ENCODE results near the gene C19orf44. TPM values are rescaled to one million over a fixed set of nuclear protein-coding genes. Genes with fewer than 3 reads are reported as not detected.
"Not testable (repeated sequence)": the region's sequence is repeated elsewhere in the genome, so short reads cannot be mapped to it uniquely, and the experiment has no call there.

Gene C19orf44
- total RNA-seq, 1 experiment from 2014 or later: 9.8 TPM

DNA sequence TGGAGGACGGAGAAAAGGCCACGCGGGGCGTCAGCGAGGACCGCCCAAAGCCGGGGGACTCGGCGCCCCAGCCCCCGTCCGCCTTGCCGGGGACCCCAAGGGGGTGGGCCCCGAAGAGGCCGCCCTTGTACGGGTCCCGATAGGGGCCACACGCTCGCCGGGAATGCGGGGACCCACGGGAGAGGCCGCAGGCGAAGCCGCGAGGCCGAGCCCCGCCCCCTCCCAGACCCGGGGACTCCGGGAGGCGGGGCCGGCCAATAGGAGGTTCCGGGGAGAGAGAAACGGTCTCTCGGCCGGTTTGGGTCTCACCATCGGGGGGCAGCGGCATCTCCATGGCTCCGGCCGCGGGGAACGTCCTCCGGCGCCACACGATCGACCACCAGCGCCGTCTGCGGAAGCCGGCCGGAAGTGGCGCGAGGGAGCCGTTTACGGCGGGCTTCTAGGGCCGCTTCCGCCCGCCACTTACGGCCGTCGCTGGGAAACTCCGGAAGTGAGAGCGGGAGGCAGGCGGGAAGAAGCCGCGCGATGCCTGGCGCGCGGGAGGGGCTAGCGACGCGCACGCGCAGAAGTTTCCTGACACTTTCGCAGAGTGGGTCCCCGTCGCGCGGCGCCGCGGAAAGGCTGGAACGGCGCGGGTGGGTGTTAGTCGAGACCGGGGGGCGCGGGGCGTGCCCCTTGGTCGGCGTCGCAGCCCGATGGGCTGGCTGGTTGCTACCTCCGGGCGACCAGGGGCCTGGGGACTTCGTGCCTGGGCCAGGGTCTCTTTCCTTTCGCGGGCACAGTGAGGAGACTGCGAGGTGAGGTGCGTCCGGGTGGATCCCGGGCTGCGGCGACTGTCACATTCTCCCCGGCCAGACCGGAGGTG, 46.1 kb downstream of the C19orf44 start, which contains the start of gene CHERP:
TSS of gene CHERP (minus strand) at position 393 of the 865 bp plus-strand sequence. CDS start at position 334, 59 bp downstream.
- H3K36me3 ChIP-seq: peaks cover 47% of the 10 kb centered on the region
- peak; percentile 97 for DNase-seq
- peaks cover 5% of the 10 kb centered on the region; the same call in 1 of the 2 replicates for H3K9me3 ChIP-seq
- H3K4me3 ChIP-seq: peak within 1 kb of the TSS; percentile 99
- no peaks in the 10 kb centered on the region for H3K27me3 ChIP-seq

DNA sequence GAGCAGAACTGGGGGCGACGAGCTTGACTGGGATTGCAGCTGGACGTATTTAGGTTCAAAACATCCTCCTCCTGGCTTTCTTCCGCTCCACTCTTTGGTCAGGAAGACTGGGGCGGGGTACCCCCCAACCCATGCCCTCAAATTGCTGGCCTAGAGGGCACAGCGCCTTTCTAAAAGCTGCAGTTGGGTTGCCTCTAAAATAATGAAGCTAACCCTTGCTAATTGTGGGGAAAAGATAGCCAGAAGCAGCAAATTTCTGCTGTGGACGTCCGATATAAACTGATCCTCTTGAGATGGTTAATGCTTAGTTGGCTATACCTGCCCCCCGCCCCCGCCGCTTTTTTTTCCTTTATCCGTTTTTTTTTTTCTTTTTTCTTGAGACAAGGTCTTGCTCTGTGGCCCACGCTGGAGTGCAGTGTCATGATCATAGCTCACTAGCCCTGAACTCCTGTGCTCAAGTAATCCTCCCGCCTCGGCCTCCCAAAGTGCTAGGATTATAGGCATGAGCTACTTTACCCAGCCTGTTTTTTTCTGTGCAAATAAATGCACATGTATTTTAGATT, 46.8 kb downstream of the C19orf44 start:
- Histone ChIP-seq H3K9me3 (peaks cover 5% of the 10 kb centered on the region; the same call in 1 of the 2 replicates), H3K4me3 (peak overlapping the region; percentile 99), H3K27me3 (no peaks in the 10 kb centered on the region), H3K36me3 (peaks cover 40% of the 10 kb centered on the region)
- DNase-seq: no peak

DNA sequence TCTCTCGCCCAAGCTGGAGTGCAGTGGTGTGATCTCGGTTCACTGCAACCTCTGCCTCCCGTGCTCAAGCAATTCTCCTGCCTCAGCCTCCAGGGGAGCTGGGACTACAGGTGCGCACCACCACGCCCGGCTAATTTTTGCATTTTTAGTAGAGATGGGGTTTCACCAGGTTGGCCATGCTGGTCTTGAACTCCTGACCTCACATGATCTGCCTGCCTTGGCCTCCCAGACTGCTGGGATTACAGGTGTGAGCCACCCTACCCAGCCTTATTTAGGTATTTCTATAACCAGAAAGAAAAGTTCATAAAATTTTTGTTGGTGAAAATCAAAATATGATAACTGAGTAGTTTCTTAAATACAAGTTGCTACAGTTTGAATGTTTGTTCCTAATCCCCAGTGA, 47.5 kb downstream of the C19orf44 start:
- Histone ChIP-seq H3K36me3 (peaks cover 39% of the 10 kb centered on the region), H3K4me3 (peak overlapping the region; percentile 99)
- not testable (repeated sequence) for DNase-seq, H3K9me3 ChIP-seq, H3K27me3 ChIP-seq

DNA sequence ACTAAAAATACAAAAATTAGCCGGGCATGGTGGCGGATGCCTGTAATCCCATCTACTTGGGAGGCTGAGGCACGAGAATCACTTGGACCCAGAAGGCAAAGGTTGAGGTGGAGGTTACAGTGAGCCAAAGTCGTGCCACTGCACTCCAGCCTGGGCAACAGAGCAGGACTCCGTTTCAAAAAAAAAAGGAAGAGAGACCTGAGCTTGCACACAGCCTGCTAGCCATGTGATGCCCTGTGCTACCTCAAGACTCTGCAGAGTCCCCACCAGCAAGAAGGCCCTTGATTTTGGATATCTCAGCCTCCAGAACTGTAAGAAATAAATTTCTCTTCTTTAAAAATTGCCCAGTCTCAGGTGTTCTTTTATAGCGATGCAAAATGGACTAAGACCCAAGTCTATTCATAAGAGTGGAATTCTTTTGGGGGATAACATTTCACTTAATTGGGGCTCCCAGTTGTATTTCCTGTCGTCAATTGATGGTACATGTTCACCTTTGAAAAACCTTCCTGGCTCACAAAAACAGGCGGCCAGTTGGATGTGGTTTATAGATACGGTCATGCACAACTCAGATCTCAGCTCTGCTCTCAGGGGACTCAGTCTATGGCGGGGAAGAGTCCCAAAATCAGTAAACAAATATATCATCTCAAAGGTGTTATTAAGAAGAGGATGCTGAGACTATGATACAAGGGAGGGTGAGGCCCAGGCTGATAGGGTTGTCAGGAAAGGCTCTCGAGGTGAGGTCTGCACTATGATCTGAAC, 48.5 kb downstream of the C19orf44 start:
- no peak for DNase-seq
- peaks cover 1% of the 10 kb centered on the region; the same call in 1 of the 2 replicates for H3K9me3 ChIP-seq
- no peak overlapping the region for H3K4me3 ChIP-seq
- H3K27me3 ChIP-seq: no peaks in the 10 kb centered on the region
- peaks cover 30% of the 10 kb centered on the region for H3K36me3 ChIP-seq

DNA sequence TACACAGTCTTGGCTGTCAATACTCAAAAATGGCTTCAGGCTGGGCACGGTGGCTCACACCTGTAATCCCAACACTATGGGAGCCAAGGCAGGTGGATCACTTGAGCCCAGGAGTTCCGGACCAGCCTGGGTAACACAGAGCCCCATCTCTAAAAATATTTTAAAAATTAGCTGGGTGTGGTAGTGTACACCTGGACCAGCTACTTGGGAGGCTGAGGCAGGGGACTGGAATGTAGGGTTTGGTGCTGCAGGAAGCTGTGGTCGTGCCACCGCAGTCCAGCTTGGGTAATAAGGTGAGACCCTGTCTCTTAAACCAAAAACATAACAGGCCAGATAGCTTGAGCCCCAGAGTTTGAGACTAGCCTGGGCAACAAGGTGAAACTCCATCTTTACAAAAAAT, 52.8 kb downstream of the C19orf44 start:
- Histone ChIP-seq H3K27me3 (no peaks in the 10 kb centered on the region), H3K36me3 (peaks cover 30% of the 10 kb centered on the region), H3K4me3 (no peak overlapping the region), H3K9me3 (no peaks in the 10 kb centered on the region)
- no peak for DNase-seq

DNA sequence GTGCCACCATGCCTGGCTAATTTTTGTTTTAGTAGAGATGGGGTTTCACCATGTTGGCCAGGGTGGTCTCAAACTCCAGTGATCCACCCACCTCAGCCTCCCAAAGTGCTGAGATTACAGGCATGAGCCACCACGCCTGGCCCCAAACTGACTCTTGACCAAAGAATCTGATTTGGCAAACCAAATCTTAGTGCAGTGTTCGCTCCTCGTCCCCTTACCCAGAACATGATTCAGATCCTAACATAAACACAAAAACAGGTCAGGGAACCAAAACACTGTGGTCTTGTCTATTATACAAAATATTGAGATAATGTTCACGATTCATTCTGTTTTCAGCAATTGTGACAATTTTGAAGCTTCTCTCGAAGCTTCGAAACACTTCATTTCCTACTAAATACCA, 55.7 kb downstream of the C19orf44 start:
- not testable (repeated sequence) for H3K4me3 ChIP-seq, H3K27me3 ChIP-seq, H3K9me3 ChIP-seq, DNase-seq
- H3K36me3 ChIP-seq: peaks cover 45% of the 10 kb centered on the region

DNA sequence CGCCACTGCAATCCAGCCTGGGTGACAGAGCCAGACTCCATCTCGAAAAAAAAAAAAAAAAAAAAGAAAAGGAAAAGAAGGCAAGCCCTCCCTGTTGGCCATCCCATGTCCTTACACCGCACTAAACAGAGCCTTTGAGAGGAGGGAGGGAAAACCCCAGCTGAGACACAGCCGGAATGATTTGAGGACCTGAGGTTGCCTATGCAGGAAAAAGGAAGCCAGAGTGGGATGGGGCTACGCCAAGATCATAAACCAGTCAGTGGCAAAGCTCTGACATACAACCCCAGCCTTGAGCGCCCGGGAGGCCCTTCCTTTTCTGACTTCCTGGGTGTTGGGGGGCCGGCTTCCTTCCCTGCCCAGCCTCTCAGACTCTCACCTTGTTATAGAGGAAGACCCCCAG, 58.6 kb downstream of the C19orf44 start:
- Histone ChIP-seq H3K27me3 (no peaks in the 10 kb centered on the region), H3K9me3 (no peaks in the 10 kb centered on the region), H3K36me3 (peaks cover 65% of the 10 kb centered on the region), H3K4me3 (no peak overlapping the region)
- DNase-seq: no peak

DNA sequence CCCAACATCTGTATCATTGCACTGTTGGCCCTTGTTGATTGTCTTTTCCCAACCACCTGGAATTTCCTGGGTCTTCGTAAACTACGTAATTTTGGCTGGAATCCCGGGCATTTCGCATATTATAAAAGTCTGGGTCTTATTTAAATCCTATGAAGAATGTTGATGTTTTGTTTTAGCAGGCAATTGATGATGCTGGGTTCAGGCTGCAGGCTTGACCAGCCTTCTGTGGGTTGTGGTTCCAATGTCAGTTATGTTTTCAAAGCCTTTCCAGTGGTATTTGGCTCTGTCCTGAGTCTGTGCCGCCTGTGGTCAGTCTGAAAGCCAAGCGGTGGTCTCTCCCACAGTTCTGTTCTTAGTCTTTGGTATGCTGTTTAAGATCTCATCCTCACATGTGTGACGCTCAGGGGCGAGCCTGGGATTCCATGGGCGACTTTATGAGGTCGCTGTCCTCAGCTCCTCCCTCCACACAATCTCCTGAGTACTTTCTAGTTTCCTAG, 63.6 kb downstream of the C19orf44 start:
- H3K4me3 ChIP-seq: no peak overlapping the region
- no peaks in the 10 kb centered on the region for H3K9me3 ChIP-seq
- peaks cover 80% of the 10 kb centered on the region for H3K36me3 ChIP-seq
- H3K27me3 ChIP-seq: no peaks in the 10 kb centered on the region
- DNase-seq: no peak

DNA sequence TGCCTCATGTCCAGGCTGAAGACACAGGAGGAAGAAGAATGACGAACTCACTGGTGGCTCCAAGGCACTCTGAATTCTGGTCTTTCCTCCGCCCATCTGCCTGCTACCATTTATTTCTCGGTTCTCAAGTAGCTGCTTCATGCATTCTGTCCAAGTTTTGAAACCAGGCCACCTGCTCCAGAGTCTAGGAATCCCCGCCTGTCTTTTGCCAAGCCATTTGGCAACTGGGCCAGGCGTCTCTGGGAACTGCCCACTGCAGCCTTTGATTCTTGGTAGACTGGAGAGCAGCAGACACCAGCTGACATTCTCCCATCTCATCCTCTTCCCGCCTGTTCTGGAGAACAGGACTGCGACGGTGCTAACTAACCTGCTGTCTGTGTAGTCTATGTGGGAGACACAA, 65.2 kb downstream of the C19orf44 start:
- peaks cover 83% of the 10 kb centered on the region for H3K36me3 ChIP-seq
- DNase-seq: no peak
- H3K27me3 ChIP-seq: no peaks in the 10 kb centered on the region
- no peak overlapping the region for H3K4me3 ChIP-seq
- no peaks in the 10 kb centered on the region for H3K9me3 ChIP-seq

DNA sequence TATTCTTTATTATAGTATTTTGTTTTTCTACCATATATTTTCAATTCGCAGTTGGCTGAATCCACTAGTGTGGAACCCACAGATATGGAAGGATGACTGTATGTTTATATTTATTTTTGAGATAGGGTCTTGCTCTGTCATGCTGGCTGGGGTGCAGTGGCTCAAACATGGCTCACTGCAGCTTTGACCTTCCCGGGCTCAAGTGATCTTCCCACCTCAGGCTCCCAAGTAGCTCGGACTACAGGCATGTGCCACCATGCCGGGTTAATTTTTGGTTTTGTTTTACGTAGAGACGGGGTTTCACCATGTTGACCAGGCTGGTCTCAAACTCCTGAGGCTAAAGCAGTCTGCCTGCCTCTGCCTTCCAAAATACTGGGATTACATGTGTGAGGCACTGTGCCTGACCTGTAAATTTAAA, 66.4 kb downstream of the C19orf44 start:
- Histone ChIP-seq H3K36me3 (peaks cover 87% of the 10 kb centered on the region), H3K27me3 (no peaks in the 10 kb centered on the region), H3K4me3 (no peak overlapping the region), H3K9me3 (no peaks in the 10 kb centered on the region)
- no peak for DNase-seq

DNA sequence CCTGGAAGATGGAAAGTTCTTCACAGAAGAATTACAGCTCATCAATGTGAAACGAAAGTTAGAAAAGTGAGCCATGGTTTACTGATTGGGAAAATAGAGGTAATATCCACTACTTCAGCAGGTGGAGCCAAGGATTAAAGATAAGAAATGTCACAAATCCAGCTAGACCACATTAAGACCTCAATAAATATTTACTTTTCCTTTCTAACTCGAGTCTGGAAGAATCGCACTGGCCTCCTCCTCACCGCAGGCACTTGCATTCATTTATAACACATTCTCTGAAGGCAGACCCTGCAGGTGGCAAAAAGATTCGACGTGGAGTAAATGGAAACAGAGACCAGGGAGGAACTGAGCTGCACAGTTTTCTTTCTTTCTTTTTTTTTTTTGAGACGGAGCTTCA, 68.6 kb downstream of the C19orf44 start:
- Histone ChIP-seq H3K36me3 (peaks cover 88% of the 10 kb centered on the region), H3K27me3 (no peaks in the 10 kb centered on the region), H3K4me3 (no peak overlapping the region), H3K9me3 (no peaks in the 10 kb centered on the region)
- DNase-seq: no peak

DNA sequence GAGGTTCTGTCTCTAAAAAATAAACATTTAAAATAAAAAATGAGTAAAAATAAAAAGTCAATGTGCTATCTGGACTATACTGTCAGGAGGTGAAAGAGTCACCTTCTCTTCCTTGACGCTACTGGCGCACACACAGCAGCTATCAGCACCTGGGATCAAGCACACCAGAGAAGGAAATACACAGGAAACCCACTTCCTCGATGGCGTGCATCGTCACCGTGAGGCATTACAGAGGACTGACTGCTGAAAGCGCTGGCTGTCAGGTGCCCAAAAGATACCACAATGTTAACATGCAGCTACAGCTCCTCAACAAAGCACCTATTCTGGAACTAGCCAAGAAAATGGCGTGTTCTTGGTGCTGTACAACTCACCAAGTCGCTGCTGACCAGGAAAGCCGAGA, 70.0 kb downstream of the C19orf44 start:
- no peaks in the 10 kb centered on the region for H3K27me3 ChIP-seq
- no peak overlapping the region for H3K4me3 ChIP-seq
- H3K9me3 ChIP-seq: no peaks in the 10 kb centered on the region
- no peak for DNase-seq
- peaks cover 93% of the 10 kb centered on the region for H3K36me3 ChIP-seq

DNA sequence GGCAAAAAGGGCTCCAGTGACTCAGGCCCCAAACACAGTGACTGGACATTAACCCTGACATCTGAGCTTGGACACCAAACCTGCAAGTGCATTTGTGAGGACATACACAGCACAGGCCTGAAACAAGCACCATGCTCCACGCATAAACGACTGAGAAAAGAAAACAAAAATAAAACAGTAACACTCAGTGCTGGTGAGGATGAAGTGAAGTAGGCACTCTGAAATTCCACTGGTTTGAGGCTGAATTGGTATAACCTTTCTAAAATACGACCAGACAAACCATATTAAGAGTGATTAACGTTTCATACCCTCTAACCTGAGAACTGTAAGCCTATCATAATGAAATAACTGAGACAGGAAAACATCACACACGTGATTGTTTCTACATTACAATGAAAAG, 70.5 kb downstream of the C19orf44 start:
- Histone ChIP-seq H3K27me3 (no peaks in the 10 kb centered on the region), H3K9me3 (no peaks in the 10 kb centered on the region), H3K36me3 (peaks cover 90% of the 10 kb centered on the region)

DNA sequence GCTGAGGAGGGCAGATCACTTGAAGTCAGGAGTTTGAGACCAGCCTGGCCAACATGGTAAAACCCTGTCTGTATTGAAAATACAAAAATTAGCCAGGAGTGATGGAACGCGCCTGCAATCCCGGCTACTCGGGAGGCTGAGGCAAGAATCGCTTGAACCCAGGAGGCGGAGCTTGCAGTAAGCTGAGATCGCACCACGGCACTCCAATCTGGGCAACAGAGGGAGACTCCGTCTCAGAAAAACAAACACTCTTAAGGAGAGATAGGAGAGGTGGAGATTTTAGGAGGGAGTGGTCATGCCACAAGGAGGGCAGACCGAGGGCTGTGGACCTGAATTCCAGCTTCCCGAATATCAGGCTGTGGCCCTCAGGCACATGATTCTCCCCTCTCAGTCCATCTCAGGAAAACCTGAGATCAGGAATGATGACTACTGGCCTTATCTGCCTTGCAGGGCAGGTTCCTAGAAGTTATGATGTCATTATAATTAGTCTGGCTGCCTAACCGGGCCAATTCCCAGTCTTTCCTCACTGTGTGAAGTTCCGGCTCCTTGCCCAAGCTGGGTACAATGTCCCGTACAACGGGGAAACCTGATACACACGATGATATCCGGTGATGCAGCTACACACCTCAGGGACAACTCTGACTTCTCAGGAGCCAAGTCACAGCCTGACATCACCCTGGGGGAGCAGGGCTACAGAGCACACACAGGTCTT, 73.6 kb downstream of the C19orf44 start:
- H3K27me3 ChIP-seq: no peaks in the 10 kb centered on the region
- H3K4me3 ChIP-seq: no peak overlapping the region
- H3K36me3 ChIP-seq: peaks cover 76% of the 10 kb centered on the region
- DNase-seq: no peak
- H3K9me3 ChIP-seq: no peaks in the 10 kb centered on the region

More for the DNA sequence above, 70.5 kb downstream of the C19orf44 start:
- H3K4me3 ChIP-seq: no peak overlapping the region
- DNase-seq: no peak
